ENCODE results near the gene OFD1. TPM values are rescaled to one million over a fixed set of nuclear protein-coding genes. Genes with fewer than 3 reads are reported as not detected.

The OFD1 gene, protein sequence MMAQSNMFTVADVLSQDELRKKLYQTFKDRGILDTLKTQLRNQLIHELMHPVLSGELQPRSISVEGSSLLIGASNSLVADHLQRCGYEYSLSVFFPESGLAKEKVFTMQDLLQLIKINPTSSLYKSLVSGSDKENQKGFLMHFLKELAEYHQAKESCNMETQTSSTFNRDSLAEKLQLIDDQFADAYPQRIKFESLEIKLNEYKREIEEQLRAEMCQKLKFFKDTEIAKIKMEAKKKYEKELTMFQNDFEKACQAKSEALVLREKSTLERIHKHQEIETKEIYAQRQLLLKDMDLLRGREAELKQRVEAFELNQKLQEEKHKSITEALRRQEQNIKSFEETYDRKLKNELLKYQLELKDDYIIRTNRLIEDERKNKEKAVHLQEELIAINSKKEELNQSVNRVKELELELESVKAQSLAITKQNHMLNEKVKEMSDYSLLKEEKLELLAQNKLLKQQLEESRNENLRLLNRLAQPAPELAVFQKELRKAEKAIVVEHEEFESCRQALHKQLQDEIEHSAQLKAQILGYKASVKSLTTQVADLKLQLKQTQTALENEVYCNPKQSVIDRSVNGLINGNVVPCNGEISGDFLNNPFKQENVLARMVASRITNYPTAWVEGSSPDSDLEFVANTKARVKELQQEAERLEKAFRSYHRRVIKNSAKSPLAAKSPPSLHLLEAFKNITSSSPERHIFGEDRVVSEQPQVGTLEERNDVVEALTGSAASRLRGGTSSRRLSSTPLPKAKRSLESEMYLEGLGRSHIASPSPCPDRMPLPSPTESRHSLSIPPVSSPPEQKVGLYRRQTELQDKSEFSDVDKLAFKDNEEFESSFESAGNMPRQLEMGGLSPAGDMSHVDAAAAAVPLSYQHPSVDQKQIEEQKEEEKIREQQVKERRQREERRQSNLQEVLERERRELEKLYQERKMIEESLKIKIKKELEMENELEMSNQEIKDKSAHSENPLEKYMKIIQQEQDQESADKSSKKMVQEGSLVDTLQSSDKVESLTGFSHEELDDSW
- total RNA-seq: 5.3 TPM in 2 replicates

DNA sequence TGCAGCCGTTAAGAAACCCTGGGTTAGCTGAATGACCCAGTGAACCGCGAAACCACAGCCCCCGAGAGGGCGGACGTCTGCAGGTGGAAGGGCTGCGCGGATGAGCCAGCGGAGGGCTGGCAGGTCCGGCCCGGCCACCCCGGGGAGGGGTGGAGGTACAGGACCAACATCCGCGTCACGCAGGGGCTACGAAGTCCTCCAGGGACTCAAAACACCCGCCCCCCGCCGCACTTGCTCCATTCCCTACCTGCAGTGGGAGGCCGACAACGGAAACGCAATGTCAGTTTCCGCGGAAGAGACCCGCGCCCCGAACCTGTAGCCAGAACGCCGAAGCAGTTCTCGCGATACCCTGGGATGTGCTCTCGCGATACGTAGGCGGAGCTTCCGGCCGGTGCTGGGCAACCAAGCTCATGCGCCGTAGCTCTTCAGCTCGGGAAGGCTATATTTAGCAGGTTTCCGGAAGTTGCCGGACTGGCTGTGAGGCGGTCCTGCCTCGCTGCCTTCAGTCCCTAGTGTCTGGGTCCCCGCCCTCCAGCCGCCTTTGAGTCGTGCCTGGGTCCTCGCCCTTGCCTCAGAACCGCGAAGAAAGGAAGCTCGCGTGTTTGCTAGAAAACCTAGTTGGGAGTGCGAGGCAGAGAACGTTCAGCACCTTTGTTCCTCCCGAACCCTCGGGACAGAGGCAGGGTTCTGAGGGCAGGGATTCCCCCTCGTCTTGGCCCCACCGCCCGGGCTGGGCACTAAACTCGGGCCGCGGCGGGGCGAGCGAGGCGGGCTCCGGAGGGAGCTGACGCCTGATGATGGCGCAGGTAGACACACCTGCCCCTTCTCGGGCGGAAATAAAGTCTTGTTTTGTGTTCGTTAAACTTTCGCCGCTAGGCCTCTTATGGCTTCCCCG, at the start of gene OFD1, which contains the start of gene TRAPPC2:
Gene OFD1 (plus strand): TSS at position 471 of the 895 bp plus-strand sequence. CDS start 324 bp downstream, at position 795.
Gene TRAPPC2 (minus strand): TSS at position 343 of the 895 bp plus-strand sequence. CDS start 14,657 bp downstream, outside the sequence.

DNA sequence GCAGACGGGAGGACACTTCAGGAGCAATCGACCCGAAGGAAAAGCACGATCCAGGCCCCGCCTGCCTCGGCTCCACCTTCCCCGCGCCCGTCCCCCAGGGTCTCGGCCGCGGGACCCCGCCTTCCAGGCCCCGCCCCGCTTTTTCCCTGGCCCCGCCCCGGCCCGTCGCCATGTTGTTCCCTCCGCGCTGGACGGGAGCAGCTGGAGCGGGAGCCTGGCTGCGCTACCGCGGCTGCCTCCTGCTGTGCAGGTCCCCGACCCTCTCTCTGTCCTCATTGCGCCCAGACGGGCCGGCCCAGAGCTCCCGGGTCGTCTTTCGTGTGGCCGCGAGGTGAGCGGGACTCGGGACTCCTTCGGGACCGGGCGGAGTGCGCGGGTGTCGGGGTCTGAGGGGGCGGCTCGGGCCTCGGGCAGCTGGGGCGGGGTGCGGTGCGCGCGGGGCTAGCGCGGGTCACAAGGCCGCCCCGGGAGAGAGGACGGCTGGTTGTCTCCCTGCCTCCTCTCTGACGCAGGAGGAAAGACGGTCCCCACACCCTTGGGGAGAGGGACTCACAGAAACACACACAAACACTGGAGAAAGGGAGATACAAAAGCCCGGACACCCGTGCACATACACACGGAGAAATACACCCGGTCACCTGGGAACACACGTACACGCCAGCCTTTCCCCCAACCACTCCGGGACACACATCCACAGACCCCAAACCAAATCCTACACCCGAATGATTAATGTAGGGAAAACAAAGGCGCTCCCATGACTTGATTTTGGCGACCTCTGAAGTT, 45.4 kb upstream of the OFD1 start, which contains the start of gene RAB9A:
Gene RAB9A (plus strand): TSS at position 171 of the 783 bp plus-strand sequence. CDS start 19,619 bp downstream, outside the sequence.

DNA sequence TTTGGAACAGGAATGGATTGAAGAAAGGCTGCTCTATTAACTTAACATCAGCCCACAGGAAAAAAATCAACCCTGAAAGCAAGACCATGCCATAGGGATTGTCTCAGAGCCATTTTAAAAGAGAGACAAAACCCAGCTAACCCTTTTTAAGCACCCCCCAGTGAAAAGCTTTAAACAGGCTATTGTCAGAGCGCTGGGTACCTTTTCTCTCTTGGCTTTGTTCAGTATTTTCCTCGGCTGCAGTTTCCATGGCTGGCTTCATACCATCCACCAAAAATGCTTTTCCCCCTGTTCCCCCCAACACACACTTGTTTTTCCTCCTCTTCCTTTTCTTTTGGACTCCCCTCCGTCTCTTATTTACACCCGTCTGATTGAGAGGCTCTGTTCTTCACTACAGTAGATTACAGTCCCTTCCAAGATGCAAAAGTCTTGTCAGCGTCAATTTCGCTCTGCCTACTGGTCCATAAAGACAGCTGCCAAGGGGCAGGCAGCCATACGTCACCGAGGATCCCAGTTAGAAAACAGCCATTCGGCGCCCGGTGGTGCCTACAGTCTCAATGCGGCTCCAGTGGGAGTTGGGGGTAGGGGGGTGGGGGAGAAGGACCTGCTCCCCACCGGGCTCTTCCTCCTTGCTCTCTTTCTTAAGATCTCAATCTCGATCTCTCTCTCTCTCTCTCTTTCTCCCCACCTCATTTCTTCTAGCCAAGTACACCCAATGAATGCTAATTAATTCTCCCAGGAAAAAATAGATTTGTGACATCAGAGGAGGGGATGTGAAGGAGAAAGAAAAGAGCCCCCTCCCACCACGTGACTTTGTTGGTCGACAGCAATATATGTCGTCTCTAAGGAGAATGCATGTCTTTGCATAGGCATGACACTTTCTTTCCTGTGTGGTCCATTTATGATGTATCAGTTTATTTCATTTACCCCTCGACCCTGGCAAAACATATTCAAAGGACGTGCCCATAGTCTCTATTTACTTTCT, 82.4 kb downstream of the OFD1 start, which contains the start of gene GPM6B:
Gene GPM6B (minus strand): TSS at position 451 of the 985 bp plus-strand sequence. CDS start 189 bp downstream, at position 262.

Other genes starting within 250 kb of the OFD1 start
- gene EGFL6, start 165.1 kb upstream of the OFD1 start, total RNA-seq: not detected in 2 replicates
- gene TCEANC, start 81.6 kb upstream of the OFD1 start, total RNA-seq: 0.40 and 0.49 TPM in 2 replicates
- 25.2 and 26.3 TPM in 2 replicates for gene RAB9A, start 45.6 kb upstream of the OFD1 start, total RNA-seq
- 11.2 and 12.5 TPM in 2 replicates for gene TRAPPC2, start 128 bp upstream of the OFD1 start, total RNA-seq
- gene GPM6B, start 82.3 kb downstream of the OFD1 start, total RNA-seq: 0.25 and 0.47 TPM in 2 replicates